Spleen (tissue), 11 donors: ENCODE results near the gene LRRC8E. TPM values are rescaled to one million over a fixed set of nuclear protein-coding genes. Genes with fewer than 3 reads are reported as not detected.

Experiments used
- DNase-seq: peaks from one replicate; pipeline ENCODE4 v3.0.0-alpha.2; 2020
- H3K27ac ChIP-seq, 8 donors: fragments of 200-600 bp; sonication (generic) in 7 of 8; 1 replicate in 4 of 8; 2 replicates in 4 of 8; pipeline versions ENCODE4 v1.5.0 to v1.8.0; 2016 to 2021; ENCODE audit warnings: inconsistent platforms in 4 of 8, mild to moderate bottlenecking in 4 of 8, moderate library complexity in 1 of 8
- H3K27me3 ChIP-seq, 7 donors: fragments of 200-600 bp; sonication (generic) in 6 of 7; replicated peaks in 1 of 7; 1 replicate in 4 of 7; 2 replicates in 3 of 7; pipeline versions ENCODE4 v1.5.0 to v1.8.0; 2016 to 2021; ENCODE audit warnings: inconsistent platforms in 3 of 7, mild to moderate bottlenecking in 1 of 7
- H3K36me3 ChIP-seq, 6 donors: fragments of 200-600 bp; sonication (generic) in 5 of 6; 1 replicate in 4 of 6; 2 replicates in 2 of 6; pipeline versions ENCODE4 v1.5.0 to v1.8.0; 2016 to 2021; ENCODE audit warnings: inconsistent platforms in 2 of 6
- H3K4me1 ChIP-seq, 6 donors: fragments of 200-600 bp; sonication (generic) in 5 of 6; 1 replicate in 3 of 6; 2 replicates in 3 of 6; pipeline versions ENCODE4 v1.5.0 to v1.8.0; 2016 to 2021; ENCODE audit warnings: inconsistent platforms in 3 of 6
- H3K4me3 ChIP-seq, 8 donors: fragments of 200-600 bp; sonication (generic) in 7 of 8; 1 replicate in 4 of 8; 2 replicates in 4 of 8; pipeline versions ENCODE4 v1.5.0 to v1.8.0; 2016 to 2021; ENCODE audit warnings: inconsistent platforms in 4 of 8, mild to moderate bottlenecking in 4 of 8, moderate library complexity in 2 of 8
- H3K9me3 ChIP-seq, 8 donors: fragments of 200-600 bp; sonication (generic) in 7 of 8; 1 replicate in 4 of 8; 2 replicates in 4 of 8; pipeline versions ENCODE4 v1.5.0 to v1.8.0; 2016 to 2021; ENCODE audit warnings: inconsistent platforms in 4 of 8
- CTCF ChIP-seq, 11 experiments: fragments of 200-600 bp in 7 of 11; fragments of 450-650 bp in 4 of 11; sonication (generic) in 4 of 11; IDR thresholded peaks in 8 of 11; conservative IDR thresholded peaks in 3 of 11; 1 replicate in 7 of 11; 2 replicates in 4 of 11; pipeline versions ENCODE4 v1.4.0 to v1.8.0; 2016 to 2021; ENCODE audit warnings: antibody characterized with exemption in 11 of 11, inconsistent platforms in 4 of 11, mild to moderate bottlenecking in 1 of 11
- POLR2A ChIP-seq, 3 donors: fragments of 450-650 bp; IDR thresholded peaks; one replicate each; pipeline ENCODE4 v1.5.1; 2017; ENCODE audit warnings: antibody characterized with exemption in 3 of 3, mild to moderate bottlenecking in 1 of 3
- POLR2AphosphoS5 ChIP-seq, 3 donors: sonication (generic); formaldehyde crosslinking; IDR thresholded peaks; one replicate each; pipeline ENCODE4 v1.5.1; 2017; ENCODE audit warnings: antibody characterized with exemption in 3 of 3
- WGBS, 5 donors: extraction: QIAGEN DNeasy Blood & Tissue Kit in 3 of 5; methylation state at CpG; one replicate each; pipeline versions ENCODE4 v1.1.5 to v1.1.7; 2013 to 2018; 5-methylcytosine and 5-hydroxymethylcytosine counted together
- intact Hi-C: fragments of 100-400 bp; cut with DNase I; formaldehyde crosslinking; loops from one replicate; pipeline ENCODE4 v1.15.0; 2023; ENCODE audit warnings: low total_unique reads
- polyA plus RNA-seq, 3 donors: library from polyadenylated mRNA; stranded (reverse); fragments of 200-250 nt; gene quantifications; one replicate each; pipeline ENCODE4 v1.2.1, GENCODE V29; 2013
- total RNA-seq, 7 donors: library from RNA; depleted of rRNA in 3 of 7; stranded (reverse); fragments of >200 nt in 3 of 7; fragmentation: NEBNext Ultra II Directional in 4 of 7; extraction: Animal tissue kit (Norgen Biotek cat#: 25700) in 4 of 7; gene quantifications; one replicate each; pipeline versions ENCODE4 v1.1.0 to v1.2.1, GENCODE V29; 2016 to 2021
- donor health status: healthy with polysubstance abuse.
- donor health status: DM: no; HTN: no; CAD: no; lungs with moderate emphysema.
- donor health status: DM: no; HTN: no; CAD: no.
- donor health status: Bipolar disorder and iron deficiency.
- donor health status: healthy.
- donor health status: DM: no; HTN: no; CAD: no.
- donor health status: DM: yes; HTN: yes; CAD: no.

LRRC8E gene
- total and polyA plus RNA-seq, 10 donors, result 0.08 to 0.37 TPM; not detected in 8

GRCh38 chr19:7944177-7944761, 56.0 kb downstream of the LRRC8E start:
- intact Hi-C loops, result loop anchor here (10.0 kb wide), 1 partner anchor 61 kb away; the partner anchor contains the start of gene ELAVL1
- TF ChIP-seq POLR2AphosphoS5 (IDR thresholded peaks at IDR 0.05) (no peak), CTCF (IDR thresholded peaks at IDR 0.05 in 8 of 11, conservative IDR thresholded peaks at IDR 0.05 in 3 of 11) (peak; percentile 68 to 93 (median 87))
- Histone ChIP-seq H3K27me3 (no peaks in the 10 kb centered on the region), H3K9me3 (no peaks in the 10 kb centered on the region), H3K4me1 (peaks cover 5 to 53% (median 33%) of the 10 kb centered on the region in 6 donors), H3K4me3 (peak overlapping the region; percentile 57 to 94 (median 73)), H3K27ac (peak overlapping the region; percentile 82 to 98 (median 96)), H3K36me3 (peaks cover 0 to 23% (median 18%) of the 10 kb centered on the region in 6 donors)
- DNase-seq, result peak; percentile 91
- WGBS, 5 donors, result 26 to 30% (median 28%) methylated on average over 15 to 18 of the region's 18 CpGs

- 88 to 98% (median 91%) methylated on average over 4 of the region's 4 CpGs for WGBS, 5 donors
- intact Hi-C loops, result loop anchor here (5.0 to 10.0 kb wide), 2 partner anchors 57 to 304 kb away; partner anchors contain the start of gene ELAVL1
- no peak for DNase-seq
These were observed 59.6 kb downstream of the LRRC8E start for GRCh38 chr19:7947939-7948338.

More at GRCh38 chr19:7947939-7948338, 59.6 kb downstream of the LRRC8E start:
- peaks cover under 1 to 30% (median 20%) of the 10 kb centered on the region in 6 donors for H3K4me1 ChIP-seq
- TF ChIP-seq CTCF (IDR thresholded peaks at IDR 0.05 in 8 of 11, conservative IDR thresholded peaks at IDR 0.05 in 3 of 11), result no peak
- no peak for TF ChIP-seq POLR2AphosphoS5 (IDR thresholded peaks at IDR 0.05)
- no peak for TF ChIP-seq POLR2A (IDR thresholded peaks at IDR 0.05)
- H3K36me3 ChIP-seq, result no peaks in the 10 kb centered on the region
- H3K27ac ChIP-seq, result no peak overlapping the region
- H3K4me3 ChIP-seq, result no peak overlapping the region
- no peaks in the 10 kb centered on the region for H3K27me3 ChIP-seq
- no peaks in the 10 kb centered on the region for H3K9me3 ChIP-seq

Other genes starting within 250 kb of the LRRC8E start
- gene RETN, start 219.5 kb upstream of the LRRC8E start, total RNA-seq, result 10 to 100 TPM in 4 of 7 donors, 1 to 10 TPM in 3; 5.4 to 44.0 (median 12.4) TPM
- gene RETN, start 219.5 kb upstream of the LRRC8E start, polyA plus RNA-seq, result 10 to 100 TPM; 26.0 to 60.6 (median 51.1) TPM
- 10 to 100 TPM; 12.9 to 95.6 (median 28.7) TPM for gene MCEMP1, start 211.4 kb upstream of the LRRC8E start, total RNA-seq
- 10 to 100 TPM in 2 of 3 donors, 1 to 10 TPM in 1; 3.9 to 23.7 (median 11.7) TPM for gene MCEMP1, start 211.4 kb upstream of the LRRC8E start, polyA plus RNA-seq
- gene TRAPPC5, start 207.7 kb upstream of the LRRC8E start, total RNA-seq, result 10 to 100 TPM; 47.2 to 88.5 (median 77.4) TPM
- 100 to 1,000 TPM in 2 of 3 donors, 10 to 100 TPM in 1; 94.3 to 159 (median 128) TPM for gene TRAPPC5, start 207.7 kb upstream of the LRRC8E start, polyA plus RNA-seq
- gene FCER2, start 186.4 kb upstream of the LRRC8E start, total RNA-seq, result 100 to 1,000 TPM in 1 of 7 donors, 10 to 100 TPM in 6; 26.4 to 121 (median 47.0) TPM
- 100 to 1,000 TPM in 2 of 3 donors, 10 to 100 TPM in 1; 48.0 to 108 (median 105) TPM for gene FCER2, start 186.4 kb upstream of the LRRC8E start, polyA plus RNA-seq
- 1 to 10 TPM in 3 of 7 donors, under 1 TPM in 3, not detected in 1; 0.34 to 4.0 (median 0.88) TPM for gene CLEC4G, start 156.4 kb upstream of the LRRC8E start, total RNA-seq
- 1 to 10 TPM in 2 of 3 donors, under 1 TPM in 1; 0.50 to 1.3 (median 1.0) TPM for gene CLEC4G, start 156.4 kb upstream of the LRRC8E start, polyA plus RNA-seq
- 10 to 100 TPM in 2 of 7 donors, 1 to 10 TPM in 5; 1.1 to 22.2 (median 2.2) TPM for gene CD209, start 141.0 kb upstream of the LRRC8E start, total RNA-seq
- under 1 TPM; 0.42 to 0.56 (median 0.46) TPM for gene CD209, start 141.0 kb upstream of the LRRC8E start, polyA plus RNA-seq
- 1 to 10 TPM in 1 of 7 donors, under 1 TPM in 1, not detected in 5; 0.89 to 3.3 TPM for gene CLEC4M, start 125.3 kb upstream of the LRRC8E start, total RNA-seq
- under 1 TPM in 2 of 3 donors, not detected in 1; 0.12 to 0.26 TPM for gene CLEC4M, start 125.3 kb upstream of the LRRC8E start, polyA plus RNA-seq
- 10 to 100 TPM in 5 of 7 donors, 1 to 10 TPM in 2; 8.6 to 22.8 (median 13.8) TPM for gene EVI5L, start 58.3 kb upstream of the LRRC8E start, total RNA-seq
- 1 to 10 TPM; 3.7 to 9.3 (median 3.7) TPM for gene EVI5L, start 58.3 kb upstream of the LRRC8E start, polyA plus RNA-seq
- under 1 TPM in 4 of 7 donors, not detected in 3; 0.09 to 0.43 (median 0.21) TPM for gene PRR36, start 14.1 kb upstream of the LRRC8E start, total RNA-seq
- under 1 TPM; 0.02 to 0.06 (median 0.06) TPM for gene PRR36, start 14.1 kb upstream of the LRRC8E start, polyA plus RNA-seq
- gene MAP2K7, start 15.4 kb downstream of the LRRC8E start, total RNA-seq, result 10 to 100 TPM; 19.5 to 41.3 (median 32.9) TPM
- gene MAP2K7, start 15.4 kb downstream of the LRRC8E start, polyA plus RNA-seq, result 10 to 100 TPM; 12.4 to 44.3 (median 18.9) TPM
- not detected for gene TGFBR3L, start 26.3 kb downstream of the LRRC8E start, total RNA-seq
- gene TGFBR3L, start 26.3 kb downstream of the LRRC8E start, polyA plus RNA-seq, result under 1 TPM in 1 of 3 donors, not detected in 2; 0.11 TPM
- 10 to 100 TPM; 13.8 to 23.9 (median 17.7) TPM for gene SNAPC2, start 31.8 kb downstream of the LRRC8E start, total RNA-seq
- gene SNAPC2, start 31.8 kb downstream of the LRRC8E start, polyA plus RNA-seq, result 10 to 100 TPM; 13.1 to 23.0 (median 19.3) TPM
- gene CTXN1, start 37.6 kb downstream of the LRRC8E start, total RNA-seq, result 1 to 10 TPM; 1.2 to 4.4 (median 2.1) TPM
- gene CTXN1, start 37.6 kb downstream of the LRRC8E start, polyA plus RNA-seq, result under 1 TPM; 0.11 to 0.96 (median 0.64) TPM
- 10 to 100 TPM; 33.2 to 94.9 (median 63.5) TPM for gene TIMM44, start 55.2 kb downstream of the LRRC8E start, total RNA-seq
- 10 to 100 TPM; 37.4 to 67.3 (median 66.0) TPM for gene TIMM44, start 55.2 kb downstream of the LRRC8E start, polyA plus RNA-seq
- 10 to 100 TPM; 28.2 to 66.7 (median 52.9) TPM for gene ELAVL1, start 117.1 kb downstream of the LRRC8E start, total RNA-seq
- gene ELAVL1, start 117.1 kb downstream of the LRRC8E start, polyA plus RNA-seq, result 10 to 100 TPM; 13.5 to 21.2 (median 18.9) TPM
- gene CCL25, start 164.2 kb downstream of the LRRC8E start, total RNA-seq, result 1 to 10 TPM in 1 of 7 donors, under 1 TPM in 2, not detected in 4; 0.55 to 1.2 (median 0.77) TPM
- under 1 TPM; 0.42 to 0.78 (median 0.51) TPM for gene CCL25, start 164.2 kb downstream of the LRRC8E start, polyA plus RNA-seq